NOMO-1 (cell line): ENCODE results near the gene UGT2B10.

Experiments
- DNase-seq, 2 experiments: peaks; one replicate each; lab custom pipeline; 2025; ENCODE audit not compliant: unreplicated experiment in 2 of 2; lab: John Stamatoyannopoulos, UW

The UGT2B10 gene

DNA sequence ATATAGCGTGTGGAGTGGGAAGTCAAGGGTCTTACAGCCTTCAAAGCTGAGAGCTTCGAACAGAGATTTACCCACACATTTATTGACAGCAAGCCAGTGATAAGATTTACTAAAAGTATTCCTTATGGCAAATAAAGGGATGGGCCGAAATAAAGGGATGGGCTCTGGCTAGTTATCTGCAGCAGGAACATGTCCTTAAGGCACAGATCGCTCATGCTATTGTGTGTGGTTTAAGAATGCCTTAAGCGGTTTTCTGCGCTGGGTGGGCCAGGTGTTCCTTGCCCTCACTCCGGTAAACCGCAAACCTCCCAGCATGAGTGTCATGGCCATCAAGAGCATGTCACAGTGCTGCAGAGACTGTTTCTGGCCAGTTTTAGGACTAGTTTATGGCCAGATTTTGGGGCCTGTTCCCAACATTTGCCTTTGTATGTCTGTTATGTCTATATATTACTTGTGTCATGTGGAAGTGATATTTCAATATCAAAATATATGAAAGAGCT, 53.5 kb downstream of the UGT2B10 start:
- DNase-seq: no peak

DNA sequence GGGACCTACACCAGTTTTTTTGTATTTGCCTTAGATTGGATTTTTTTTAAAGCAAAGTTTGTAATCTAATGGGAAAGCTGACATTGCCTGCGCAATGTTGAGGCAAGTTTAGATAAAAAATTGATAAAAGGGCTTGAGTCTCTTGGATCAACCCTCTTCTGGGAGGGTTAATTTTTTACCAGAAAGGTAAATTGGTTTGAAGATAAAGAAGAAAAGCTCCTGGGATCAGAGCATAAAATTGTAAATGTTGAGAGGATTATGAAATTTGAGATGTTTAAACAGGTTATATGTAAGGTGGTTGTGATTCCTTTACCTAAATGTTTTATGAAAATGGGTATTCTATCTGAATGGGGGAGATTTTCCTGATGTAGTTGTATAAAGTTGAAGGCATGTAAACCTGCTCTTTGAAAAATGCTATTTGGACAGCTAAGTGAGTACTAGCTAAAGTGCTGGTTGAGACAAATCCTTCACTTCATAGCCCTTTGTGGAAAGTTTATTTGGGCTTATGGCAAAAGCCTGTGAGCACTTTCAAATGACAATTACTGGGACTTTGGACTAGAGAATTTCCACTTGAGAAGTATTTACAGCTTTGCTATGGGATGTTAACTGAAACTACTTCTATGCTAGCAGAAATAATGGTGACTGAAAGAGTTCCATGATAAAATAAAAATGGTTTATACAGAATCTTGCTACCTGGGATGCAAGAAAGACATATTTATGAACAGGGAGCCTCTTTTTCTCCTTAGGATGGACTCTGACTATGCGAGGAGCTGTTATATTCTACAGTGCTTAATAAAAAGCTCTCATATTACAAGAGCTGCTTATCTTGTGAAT, 56.2 kb downstream of the UGT2B10 start:
- no peak for DNase-seq

DNA sequence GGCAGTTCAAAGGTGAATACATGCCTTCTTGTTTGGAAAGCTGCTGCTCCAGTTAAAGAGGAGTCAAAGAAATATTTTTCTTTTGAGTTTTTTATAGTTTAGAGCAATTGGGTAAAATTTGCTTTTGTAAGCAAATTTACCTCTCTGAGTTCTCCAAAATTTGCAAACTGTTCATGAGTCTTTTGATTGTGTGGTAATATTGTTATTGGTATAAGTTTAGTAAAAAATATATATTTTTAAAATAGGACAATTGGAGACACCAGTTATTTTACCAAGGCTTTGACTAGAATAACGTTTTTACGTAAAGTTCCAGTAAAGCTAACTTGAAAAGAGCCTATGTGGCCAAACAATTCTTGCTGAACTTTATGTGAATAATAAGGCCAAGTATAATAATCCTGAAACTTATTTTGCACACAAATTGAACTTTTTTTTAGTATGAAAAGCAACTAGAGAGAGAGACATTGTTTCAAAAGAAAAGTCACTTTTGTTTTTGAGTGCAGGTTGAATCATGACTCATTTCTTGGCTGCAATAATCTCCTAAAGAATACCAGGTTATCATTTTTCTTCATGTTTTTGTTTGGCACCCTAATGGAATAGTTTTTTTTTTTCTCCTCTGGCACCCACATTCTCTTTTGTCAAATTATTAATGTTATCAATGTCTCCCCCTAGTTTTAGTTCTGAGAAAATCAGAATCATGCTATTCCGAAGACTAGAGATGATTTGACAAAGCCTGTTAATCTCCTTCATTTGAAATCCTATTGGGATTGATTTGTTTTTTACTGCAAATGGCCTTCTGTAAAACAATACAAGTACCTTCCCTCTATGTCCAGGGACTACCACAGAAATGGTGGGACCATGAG, 57.1 kb downstream of the UGT2B10 start:
- no peak for DNase-seq

DNA sequence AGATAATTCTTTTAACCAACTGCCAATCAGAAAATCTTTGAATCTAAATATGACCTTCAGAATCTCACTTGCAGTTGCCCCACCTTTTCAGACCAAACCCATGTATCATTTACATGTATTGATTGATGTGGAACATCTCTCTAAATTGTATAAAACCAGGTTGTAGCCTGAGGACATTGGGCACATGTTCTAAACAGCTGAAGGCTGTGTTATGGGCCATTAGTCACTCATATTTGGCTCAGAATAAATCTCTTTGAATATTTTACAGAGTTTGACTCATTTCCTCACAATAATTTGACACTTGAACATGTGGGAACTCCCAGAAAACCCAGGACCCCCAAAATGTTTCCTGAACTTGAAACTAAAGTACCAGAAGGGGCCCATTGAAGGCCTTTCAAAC, 58.7 kb downstream of the UGT2B10 start:
- no peak for DNase-seq

DNA sequence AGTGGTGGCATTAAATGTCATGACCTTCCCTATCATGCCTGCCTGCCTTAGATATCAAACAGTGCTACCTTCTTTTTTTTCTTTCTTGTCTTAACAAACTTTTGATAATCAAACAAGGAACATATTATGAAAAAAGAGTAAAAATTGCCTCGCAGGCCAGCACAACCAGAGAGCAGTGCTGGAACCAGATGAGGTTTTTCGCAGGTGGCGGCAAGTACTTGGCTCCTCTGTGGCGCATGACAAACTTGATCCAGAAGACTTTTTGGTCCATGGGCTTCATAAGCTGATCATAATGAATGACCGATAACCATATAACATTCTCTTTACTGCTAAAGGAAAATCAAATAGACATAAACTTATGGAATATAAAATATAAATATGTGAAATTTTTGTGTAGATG, 61.8 kb downstream of the UGT2B10 start:
- DNase-seq: no peak

DNA sequence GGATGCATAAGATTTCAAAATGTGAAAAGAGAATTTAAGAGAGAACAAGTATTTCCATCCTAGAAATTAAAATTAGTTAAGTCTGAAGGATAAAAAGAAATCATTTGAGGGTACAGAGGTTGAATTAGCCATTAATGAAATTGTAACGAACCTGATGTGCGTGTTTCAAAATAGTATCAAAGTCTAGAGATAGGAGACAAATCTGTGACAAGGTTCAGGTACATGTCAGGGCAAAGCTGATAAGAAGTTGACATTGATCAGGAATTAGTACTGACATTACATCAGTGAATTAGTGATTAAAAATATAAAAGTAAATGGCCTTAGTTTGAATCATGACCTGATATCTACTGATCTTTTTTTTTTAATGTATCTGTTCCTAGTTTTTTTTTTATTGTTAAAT, 62.3 kb downstream of the UGT2B10 start:
- no peak for DNase-seq
